Uterus (tissue), 4 donors: ENCODE results near the gene CYP2B6. TPM values are rescaled to one million over a fixed set of nuclear protein-coding genes. Genes with fewer than 3 reads are reported as not detected.
"Not testable (repeated sequence)": the region's sequence is repeated elsewhere in the genome, so short reads cannot be mapped to it uniquely, and the experiment has no call there.

Experiments used
- DNase-seq, 2 donors: peaks; one replicate each; pipeline ENCODE4 v3.0.0-alpha.2; 2019 to 2020
- H3K27ac ChIP-seq, 2 donors: fragments of 200-600 bp; sonication (generic); 1 replicate in 1 of 2; 2 replicates in 1 of 2; pipeline ENCODE4 v1.5.1; 2016 to 2018
- H3K27me3 ChIP-seq, 2 donors: fragments of 200-600 bp; sonication (generic); one replicate each; pipeline ENCODE4 v1.5.1; 2018 to 2019; ENCODE audit warnings: control low read depth in 1 of 2
- H3K36me3 ChIP-seq, 2 donors: fragments of 200-600 bp; sonication (generic); one replicate each; pipeline ENCODE4 v1.5.1; 2019; ENCODE audit warnings: control low read depth in 1 of 2
- H3K4me1 ChIP-seq, 2 donors: fragments of 200-600 bp; sonication (generic); one replicate each; pipeline ENCODE4 v1.5.1; 2018 to 2019; ENCODE audit warnings: control low read depth in 1 of 2
- H3K4me3 ChIP-seq, 2 donors: fragments of 200-600 bp; sonication (generic); 1 replicate in 1 of 2; 2 replicates in 1 of 2; pipeline ENCODE4 v1.5.1; 2018 to 2019; ENCODE audit warnings: mild to moderate bottlenecking in 1 of 2
- H3K9me3 ChIP-seq, 2 donors: fragments of 200-600 bp; sonication (generic); one replicate each; pipeline ENCODE4 v1.5.1; 2019; ENCODE audit warnings: control low read depth in 1 of 2
- POLR2A ChIP-seq, 2 donors: fragments of 450-650 bp; IDR thresholded peaks; one replicate each; pipeline ENCODE4 v1.6.1; 2016; ENCODE audit warnings: antibody characterized with exemption in 2 of 2, mild to moderate bottlenecking in 1 of 2, moderate library complexity in 1 of 2
- intact Hi-C: fragments of 100-400 bp; cut with DNase I; formaldehyde crosslinking; loops from one replicate; pipeline ENCODE4 v1.15.1; 2023; ENCODE audit warnings: low total_unique reads
- total RNA-seq, 4 donors: library from RNA; depleted of rRNA in 3 of 4; stranded (reverse); fragments of >200 nt in 3 of 4; gene quantifications; one replicate each; pipeline versions ENCODE4 v1.1.0 to v1.2.4, GENCODE V29; 2014 to 2023
- TF ChIP-seq, protein P1 (sequence below), 4 experiments: fragments of 200-600 bp in 2 of 4; fragments of 450-650 bp in 2 of 4; sonication (generic) in 2 of 4; IDR thresholded peaks; one replicate each; pipeline ENCODE4 v1.5.1; 2016 to 2019; ENCODE audit warnings: antibody characterized with exemption in 4 of 4, mild to moderate bottlenecking in 2 of 4, moderate library complexity in 1 of 4
- donor health status: DM: yes; HTN: yes; CAD: no.

Gene CYP2B6
- total RNA-seq, 4 donors from 2014 or later: not detected

DNA sequence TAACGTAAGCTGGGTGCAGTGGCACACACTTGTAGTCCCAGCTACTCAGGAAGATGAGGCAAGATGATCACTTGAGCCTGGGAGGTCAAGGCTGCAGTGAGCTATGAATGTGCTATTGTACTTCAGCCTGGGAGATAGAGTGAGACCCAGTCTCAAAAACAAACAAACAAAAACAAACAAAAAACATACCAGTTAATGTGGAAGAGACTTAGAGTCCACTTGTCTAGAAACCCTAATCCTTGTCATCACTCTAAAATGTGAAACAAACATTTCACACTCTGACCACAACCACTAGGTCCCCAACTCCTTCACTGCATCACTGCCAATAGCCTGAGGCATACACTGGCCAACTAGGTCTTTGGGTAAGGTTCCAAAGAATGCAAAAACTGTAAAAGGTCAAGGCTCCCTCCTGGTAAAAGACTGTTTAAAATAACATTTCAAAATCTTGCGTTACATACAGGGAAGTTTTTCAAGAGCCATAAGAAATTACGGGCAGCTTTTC lies 28.6 kb upstream of the CYP2B6 start:
- DNase-seq: no peak
- Histone ChIP-seq H3K4me3 (no peak overlapping the region), H3K9me3 (no peaks in the 10 kb centered on the region), H3K27ac (no peak overlapping the region), H3K36me3 (no peaks in the 10 kb centered on the region), H3K4me1 (no peaks in the 10 kb centered on the region), H3K27me3 (no peaks in the 10 kb centered on the region)
- intact Hi-C loops: no loop called here
- TF ChIP-seq, protein P1, sequence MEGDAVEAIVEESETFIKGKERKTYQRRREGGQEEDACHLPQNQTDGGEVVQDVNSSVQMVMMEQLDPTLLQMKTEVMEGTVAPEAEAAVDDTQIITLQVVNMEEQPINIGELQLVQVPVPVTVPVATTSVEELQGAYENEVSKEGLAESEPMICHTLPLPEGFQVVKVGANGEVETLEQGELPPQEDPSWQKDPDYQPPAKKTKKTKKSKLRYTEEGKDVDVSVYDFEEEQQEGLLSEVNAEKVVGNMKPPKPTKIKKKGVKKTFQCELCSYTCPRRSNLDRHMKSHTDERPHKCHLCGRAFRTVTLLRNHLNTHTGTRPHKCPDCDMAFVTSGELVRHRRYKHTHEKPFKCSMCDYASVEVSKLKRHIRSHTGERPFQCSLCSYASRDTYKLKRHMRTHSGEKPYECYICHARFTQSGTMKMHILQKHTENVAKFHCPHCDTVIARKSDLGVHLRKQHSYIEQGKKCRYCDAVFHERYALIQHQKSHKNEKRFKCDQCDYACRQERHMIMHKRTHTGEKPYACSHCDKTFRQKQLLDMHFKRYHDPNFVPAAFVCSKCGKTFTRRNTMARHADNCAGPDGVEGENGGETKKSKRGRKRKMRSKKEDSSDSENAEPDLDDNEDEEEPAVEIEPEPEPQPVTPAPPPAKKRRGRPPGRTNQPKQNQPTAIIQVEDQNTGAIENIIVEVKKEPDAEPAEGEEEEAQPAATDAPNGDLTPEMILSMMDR (IDR thresholded peaks at IDR 0.05): no peak
- TF ChIP-seq POLR2A (IDR thresholded peaks at IDR 0.05): no peak

DNA sequence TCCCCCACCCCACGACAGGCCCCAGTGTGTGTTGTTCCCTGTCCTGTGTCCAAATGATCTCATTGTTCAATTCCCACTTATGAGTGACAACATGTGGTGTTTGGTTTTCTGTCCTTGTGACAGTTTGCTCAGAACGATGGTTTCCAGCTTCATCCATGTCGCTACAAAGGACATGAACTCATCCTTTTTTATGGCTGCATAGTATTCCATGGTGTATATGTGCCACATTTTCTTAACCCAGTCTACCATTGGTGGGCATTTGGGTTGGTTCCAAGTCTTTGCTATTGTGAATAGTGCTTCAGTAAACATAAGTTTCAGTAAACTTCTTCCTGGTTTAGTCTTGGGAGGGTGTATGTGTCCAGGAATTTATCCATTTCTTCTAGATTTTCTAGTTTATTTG lies 26.7 kb upstream of the CYP2B6 start:
- DNase-seq, intact Hi-C loops, H3K36me3 ChIP-seq, H3K9me3 ChIP-seq, H3K27me3 ChIP-seq, H3K27ac ChIP-seq, H3K4me3 ChIP-seq, H3K4me1 ChIP-seq: not testable (repeated sequence)

- H3K27me3 ChIP-seq, H3K4me3 ChIP-seq, H3K9me3 ChIP-seq, DNase-seq, H3K4me1 ChIP-seq, H3K27ac ChIP-seq, H3K36me3 ChIP-seq, intact Hi-C loops: not testable (repeated sequence)
Measured at GRCh38 chr19:40965351-40965750, 25.7 kb upstream of the CYP2B6 start.

- DNase-seq, H3K27ac ChIP-seq, H3K36me3 ChIP-seq, H3K27me3 ChIP-seq, H3K4me3 ChIP-seq, intact Hi-C loops, H3K9me3 ChIP-seq, H3K4me1 ChIP-seq: not testable (repeated sequence)
Measured at GRCh38 chr19:40966591-40966990, 24.5 kb upstream of the CYP2B6 start.

- intact Hi-C loops, DNase-seq, H3K36me3 ChIP-seq, H3K27ac ChIP-seq, H3K9me3 ChIP-seq, H3K4me3 ChIP-seq, H3K27me3 ChIP-seq, H3K4me1 ChIP-seq: not testable (repeated sequence)
Measured at GRCh38 chr19:40968065-40968464, 23.0 kb upstream of the CYP2B6 start.

DNA sequence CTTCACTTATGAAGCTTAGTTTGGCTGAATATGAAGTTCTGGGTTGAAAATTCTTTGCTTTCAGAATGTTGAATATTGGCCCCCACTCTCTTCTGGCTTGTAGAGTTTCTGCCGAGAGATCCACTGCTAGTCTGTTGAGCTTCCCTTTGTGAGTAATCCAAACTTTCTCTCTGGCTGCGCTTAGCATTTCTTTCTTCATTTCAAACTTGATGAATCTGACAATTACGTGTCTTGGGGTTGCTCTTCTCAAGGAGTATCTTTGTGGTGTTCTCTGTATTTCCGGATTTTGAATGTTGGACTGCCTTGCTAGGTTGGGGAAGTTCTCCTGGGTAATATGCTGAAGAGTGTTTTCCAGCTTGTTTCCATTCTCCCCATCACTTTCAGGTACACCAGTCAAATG lies 21.4 kb upstream of the CYP2B6 start:
- intact Hi-C loops, H3K9me3 ChIP-seq, H3K27ac ChIP-seq, H3K27me3 ChIP-seq, DNase-seq, H3K4me3 ChIP-seq, H3K4me1 ChIP-seq, H3K36me3 ChIP-seq: not testable (repeated sequence)

DNA sequence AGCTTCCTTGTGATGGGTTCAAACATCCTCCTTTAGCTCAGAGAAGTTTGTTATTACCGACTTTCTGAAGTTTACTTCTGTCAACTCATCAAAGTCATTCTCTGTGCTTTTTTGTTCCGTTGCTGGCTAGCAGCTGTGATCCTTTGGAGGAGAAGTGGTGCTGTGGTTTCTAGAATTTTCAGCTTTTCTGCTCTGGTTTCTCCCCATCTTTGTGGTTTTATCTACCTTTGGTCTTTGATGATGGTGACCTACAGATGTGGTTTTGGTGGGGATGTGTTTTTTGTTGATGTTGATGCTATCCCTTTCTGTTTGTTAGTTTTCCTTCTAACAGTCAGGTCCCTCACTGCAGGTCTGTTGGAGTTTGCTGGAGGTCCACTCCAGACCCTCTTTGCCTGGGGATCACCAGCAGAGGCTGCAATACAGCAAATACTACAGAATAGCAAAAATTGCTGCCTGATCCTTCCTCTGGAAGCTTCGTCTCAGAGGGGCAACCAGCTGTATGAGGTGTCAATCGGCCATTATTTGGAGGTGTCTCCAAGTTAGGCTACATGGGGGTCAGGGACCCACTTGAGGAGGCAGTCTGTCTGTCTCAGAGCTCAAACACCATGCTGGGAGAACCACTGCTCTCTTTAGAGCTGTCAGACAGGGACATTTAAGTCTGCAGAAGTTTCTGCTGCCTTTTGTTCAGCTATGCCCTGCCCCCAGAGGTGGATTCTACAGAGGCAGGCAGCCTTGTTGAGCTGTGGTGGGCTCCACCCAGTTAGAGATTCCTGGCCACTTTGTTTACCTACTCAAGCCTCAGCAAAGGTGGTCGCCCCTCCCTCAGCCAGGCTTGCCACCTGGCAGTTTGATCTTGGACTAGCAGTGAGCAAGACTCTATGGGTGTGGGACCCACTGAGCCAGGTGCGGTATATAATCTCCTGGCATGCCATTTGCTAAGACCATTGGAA lies 20.4 kb upstream of the CYP2B6 start:
- H3K36me3 ChIP-seq, intact Hi-C loops, DNase-seq, H3K4me1 ChIP-seq, H3K27me3 ChIP-seq, H3K9me3 ChIP-seq, H3K27ac ChIP-seq, H3K4me3 ChIP-seq: not testable (repeated sequence)

GRCh38 chr19:40974633-40975037 lies 16.4 kb upstream of the CYP2B6 start:
- TF ChIP-seq POLR2A (IDR thresholded peaks at IDR 0.05): no peak
- TF ChIP-seq, protein P1 (IDR thresholded peaks at IDR 0.05): peak; percentile 55 to 63 (median 62)
- Histone ChIP-seq H3K9me3 (no peaks in the 10 kb centered on the region), H3K4me1 (no peaks in the 10 kb centered on the region), H3K27me3 (no peaks in the 10 kb centered on the region), H3K36me3 (no peaks in the 10 kb centered on the region), H3K4me3 (no peak overlapping the region), H3K27ac (no peak overlapping the region)
- intact Hi-C loops: no loop called here
- DNase-seq: peak; percentile 41 to 54
